NCI-H69 (cell line): ENCODE data around the gene STK32C.
A peak's percentile ranks its signal among the peaks of the same experiment; 100 is the strongest.

Experiments
- DNase-seq: peaks from one replicate; lab custom pipeline; 2025; lab: John Stamatoyannopoulos, UW

The STK32C gene

GRCh38 chr10:132265890-132266496 lies 41.8 kb downstream of the STK32C start:
- peak; percentile 98 for DNase-seq

GRCh38 chr10:132264966-132265889 lies 42.5 kb downstream of the STK32C start:
- DNase-seq, result peak; percentile 80

- DNase-seq, result no peak
Measured at GRCh38 chr10:132264306-132264950, 43.3 kb downstream of the STK32C start.

GRCh38 chr10:132263866-132264265 lies 43.9 kb downstream of the STK32C start:
- peak; percentile 31 for DNase-seq

- no peak for DNase-seq
Measured at GRCh38 chr10:132259702-132260482, 47.9 kb downstream of the STK32C start.

- no peak for DNase-seq
Measured at GRCh38 chr10:132258423-132258822, 49.3 kb downstream of the STK32C start.

GRCh38 chr10:132257907-132258306 lies 49.8 kb downstream of the STK32C start:
- DNase-seq, result no peak

GRCh38 chr10:132257271-132257670 lies 50.5 kb downstream of the STK32C start:
- peak; percentile 28 for DNase-seq

- DNase-seq, result no peak
Measured at GRCh38 chr10:132256866-132257265, 50.9 kb downstream of the STK32C start.

GRCh38 chr10:132255489-132256344 lies 52.0 kb downstream of the STK32C start:
- DNase-seq, result no peak

- no peak for DNase-seq
Measured at GRCh38 chr10:132254841-132255240, 52.9 kb downstream of the STK32C start.

GRCh38 chr10:132253092-132253687 lies 54.6 kb downstream of the STK32C start:
- DNase-seq, result no peak

- no peak for DNase-seq
Measured at GRCh38 chr10:132252412-132252811, 55.3 kb downstream of the STK32C start.

GRCh38 chr10:132251928-132252327 lies 55.8 kb downstream of the STK32C start:
- no peak for DNase-seq

GRCh38 chr10:132250481-132251475 lies 57.0 kb downstream of the STK32C start:
- DNase-seq, result no peak

- DNase-seq, result no peak
Measured at GRCh38 chr10:132249824-132250375, 57.9 kb downstream of the STK32C start.

- DNase-seq, result no peak
Measured at GRCh38 chr10:132249226-132249724, 58.5 kb downstream of the STK32C start.

GRCh38 chr10:132248455-132249225 lies 59.1 kb downstream of the STK32C start:
- DNase-seq, result peak; percentile 78
